ENCODE results near the gene SORT1. TPM values are rescaled to one million over a fixed set of nuclear protein-coding genes. Genes with fewer than 3 reads are reported as not detected.
"Not testable (repeated sequence)": the region's sequence is repeated elsewhere in the genome, so short reads cannot be mapped to it uniquely, and the experiment has no call there.

Gene SORT1
- polyA plus RNA-seq, 1 experiment = 38.6 TPM

DNA sequence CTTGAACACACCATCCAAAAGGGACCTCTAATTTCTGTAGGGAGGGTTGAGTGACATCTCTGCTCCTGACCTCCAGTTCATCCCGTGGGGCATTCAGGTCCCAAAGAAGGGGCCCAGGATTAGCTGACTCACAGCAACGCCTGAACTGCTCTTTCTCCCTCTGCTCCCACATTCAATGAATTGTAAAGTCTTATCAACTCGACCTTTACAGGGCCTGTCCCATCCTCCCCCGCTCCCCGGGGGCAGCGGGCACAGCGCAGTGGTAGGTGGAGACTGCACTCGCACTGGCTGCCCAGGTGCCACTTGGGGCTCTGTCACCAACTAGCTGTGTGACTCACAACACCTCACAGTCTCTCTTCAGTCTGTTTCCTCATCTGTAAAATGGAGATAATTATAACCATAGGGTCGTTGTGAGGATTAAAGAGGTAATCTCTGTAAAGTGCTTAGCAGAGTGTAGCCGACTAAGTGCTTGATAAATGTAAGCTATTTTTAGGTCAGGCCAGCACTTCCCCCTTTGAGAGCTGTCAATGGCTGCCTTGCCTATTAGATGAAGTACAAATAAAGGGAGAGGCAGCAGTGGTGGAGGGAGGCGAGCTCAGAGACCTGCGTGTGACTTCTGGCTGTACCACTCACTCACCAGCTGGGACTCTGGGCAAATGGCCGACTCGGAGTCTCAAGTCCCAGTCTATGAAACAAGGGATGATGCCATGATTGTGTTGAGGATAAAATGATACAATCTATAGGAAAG lies 90.3 kb downstream of the SORT1 start:
- no peak for DNase-seq (ENCODE audit: low read depth)
- ChIA-PET POLR2A (interaction anchor here (0.5 kb wide), 1 partner anchor 10 kb away, joined by 3 read pairs; no protein-coding TSS in a partner anchor), CTCF (interaction anchor here (0.5 to 2.7 kb wide), 5 partner anchors 8 to 91 kb away, joined by 3 to 9 read pairs (median 7); no protein-coding TSS in a partner anchor)
- no peaks in the 10 kb centered on the region for H3K27me3 ChIP-seq (ENCODE audit: control insufficient read depth, insufficient read depth, low read length)
- TF ChIP-seq CTCF (IDR thresholded peaks at IDR 0.05; ENCODE audit: insufficient read depth, low read depth, low read length) = no peak
- no peak overlapping the region for H3K4me3 ChIP-seq (ENCODE audit: low read depth, low read length)
- no peaks in the 10 kb centered on the region for H3K36me3 ChIP-seq (ENCODE audit: control insufficient read depth, insufficient read depth, low read length)

DNA sequence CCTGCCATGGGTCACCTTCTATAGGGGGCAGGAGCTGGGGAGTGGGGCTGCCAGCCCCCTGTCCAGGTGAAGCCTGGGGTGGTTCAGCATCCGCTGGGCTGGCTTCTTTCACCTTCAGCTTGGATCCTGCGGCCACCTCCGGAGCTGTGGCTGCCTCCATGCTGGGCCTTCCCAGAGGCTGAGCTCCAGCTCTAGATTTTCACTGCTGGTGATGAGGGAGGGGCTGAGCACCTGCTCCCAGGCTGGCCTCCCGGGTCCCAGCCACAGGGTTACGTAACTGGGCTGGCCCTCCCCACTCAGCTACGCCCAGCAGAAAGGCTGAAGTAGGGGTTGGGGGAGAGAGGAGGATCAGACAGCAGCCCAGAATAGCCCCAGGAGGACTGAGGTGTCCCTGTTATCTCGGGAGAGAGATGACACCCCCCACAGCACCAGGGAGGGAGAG lies 90.9 kb downstream of the SORT1 start, which contains the start of gene MYBPHL:
Gene MYBPHL (minus strand): TSS at position 180 of the 442 bp plus-strand sequence. CDS start 20 bp downstream, at position 160.
- CTCF ChIA-PET = interaction anchor here (1.1 to 2.7 kb wide), 5 partner anchors 9 to 92 kb away, joined by 3 to 9 read pairs (median 5); no protein-coding TSS in a partner anchor
- H3K36me3 ChIP-seq (ENCODE audit: control insufficient read depth, insufficient read depth, low read length) = no peaks in the 10 kb centered on the region
- H3K4me3 ChIP-seq (ENCODE audit: low read depth, low read length) = no peak within 1 kb of the TSS
- TF ChIP-seq CTCF (IDR thresholded peaks at IDR 0.05; ENCODE audit: insufficient read depth, low read depth, low read length) = no peak
- H3K27me3 ChIP-seq (ENCODE audit: control insufficient read depth, insufficient read depth, low read length) = no peaks in the 10 kb centered on the region
- POLR2A ChIA-PET = no interaction called here
- DNase-seq (ENCODE audit: low read depth) = no peak

DNA sequence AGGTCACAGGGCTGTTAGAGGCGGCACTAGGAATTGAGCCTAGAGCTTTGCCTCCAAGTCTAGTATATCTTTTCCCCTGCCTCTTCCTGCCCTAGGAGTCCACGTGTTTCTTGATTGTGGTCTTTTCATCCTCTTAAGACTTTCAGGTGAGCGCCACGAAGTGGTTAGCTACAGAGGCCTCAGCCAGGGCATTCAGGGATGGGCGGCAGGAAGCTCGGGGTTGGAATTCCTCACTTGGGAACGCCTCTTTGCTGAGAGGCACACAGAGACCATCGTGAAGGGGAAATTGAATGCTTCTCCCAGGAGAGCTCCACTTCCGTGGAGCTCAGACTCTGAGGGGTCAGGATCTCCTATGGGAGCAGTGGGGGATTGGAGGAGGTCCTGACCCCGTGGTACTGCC lies 91.7 kb downstream of the SORT1 start:
- H3K27me3 ChIP-seq (ENCODE audit: control insufficient read depth, insufficient read depth, low read length); DNase-seq (ENCODE audit: low read depth); H3K4me3 ChIP-seq (ENCODE audit: low read depth, low read length); H3K36me3 ChIP-seq (ENCODE audit: control insufficient read depth, insufficient read depth, low read length); POLR2A ChIA-PET: not testable (repeated sequence)
- CTCF ChIA-PET = interaction anchor here (1.1 to 2.7 kb wide), 4 partner anchors 9 to 42 kb away, joined by 3 to 9 read pairs (median 6); no protein-coding TSS in a partner anchor

GRCh38 chr1:109304226-109304920 lies 93.3 kb downstream of the SORT1 start:
- H3K27me3 ChIP-seq (ENCODE audit: control insufficient read depth, insufficient read depth, low read length) = no peaks in the 10 kb centered on the region
- H3K4me3 ChIP-seq (ENCODE audit: low read depth, low read length) = no peak overlapping the region
- no peaks in the 10 kb centered on the region for H3K36me3 ChIP-seq (ENCODE audit: control insufficient read depth, insufficient read depth, low read length)
- DNase-seq (ENCODE audit: low read depth) = no peak
- CTCF ChIA-PET = interaction anchor here (1.1 kb wide), 1 partner anchor 8 kb away, joined by 3 read pairs; no protein-coding TSS in a partner anchor
- POLR2A ChIA-PET = no interaction called here
- no peak for TF ChIP-seq CTCF (IDR thresholded peaks at IDR 0.05; ENCODE audit: insufficient read depth, low read depth, low read length)

GRCh38 chr1:109301874-109302273 lies 95.8 kb downstream of the SORT1 start:
- Histone ChIP-seq H3K36me3 (ENCODE audit: control insufficient read depth, insufficient read depth, low read length) (no peaks in the 10 kb centered on the region), H3K27me3 (ENCODE audit: control insufficient read depth, insufficient read depth, low read length) (no peaks in the 10 kb centered on the region), H3K4me3 (ENCODE audit: low read depth, low read length) (no peak overlapping the region)
- ChIA-PET CTCF (no interaction called here), POLR2A (no interaction called here)
- DNase-seq (ENCODE audit: low read depth) = no peak
- no peak for TF ChIP-seq CTCF (IDR thresholded peaks at IDR 0.05; ENCODE audit: insufficient read depth, low read depth, low read length)

All from BJ (cell line).